ENCODE measurements around the gene TRIP10.

TRIP10 gene

DNA sequence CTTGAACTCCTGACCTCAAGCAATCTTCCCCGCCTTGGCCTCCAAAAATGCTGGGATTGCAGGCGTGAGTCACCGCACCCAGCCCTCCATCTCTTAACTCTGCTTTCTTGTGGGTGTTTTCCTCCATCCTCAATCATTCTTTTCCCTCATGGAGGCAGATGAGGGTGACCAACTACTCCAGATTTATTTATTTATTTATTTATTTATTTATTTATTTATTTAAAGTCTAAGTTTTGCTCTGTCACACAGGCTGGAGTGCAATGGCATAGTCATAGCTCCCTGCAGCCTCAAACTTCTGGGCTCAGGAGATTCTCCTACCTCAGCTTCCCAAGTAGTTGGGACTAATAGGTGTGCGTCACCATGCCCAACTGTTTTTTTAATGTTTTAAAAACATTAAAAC lies 47.9 kb downstream of the TRIP10 start:
- Mint-ChIP-seq H3K4me1 (no peaks in the 10 kb centered on the region), H3K27ac (no peak overlapping the region), H3K4me3 (no peak overlapping the region), H3K36me3 (ENCODE audit: low read depth) (no peaks in the 10 kb centered on the region), H3K27me3 (ENCODE audit: low read depth) (peaks cover 9% of the 10 kb centered on the region), H3K9me3 (peaks cover 18% of the 10 kb centered on the region)
- TF ChIP-seq, protein P1, sequence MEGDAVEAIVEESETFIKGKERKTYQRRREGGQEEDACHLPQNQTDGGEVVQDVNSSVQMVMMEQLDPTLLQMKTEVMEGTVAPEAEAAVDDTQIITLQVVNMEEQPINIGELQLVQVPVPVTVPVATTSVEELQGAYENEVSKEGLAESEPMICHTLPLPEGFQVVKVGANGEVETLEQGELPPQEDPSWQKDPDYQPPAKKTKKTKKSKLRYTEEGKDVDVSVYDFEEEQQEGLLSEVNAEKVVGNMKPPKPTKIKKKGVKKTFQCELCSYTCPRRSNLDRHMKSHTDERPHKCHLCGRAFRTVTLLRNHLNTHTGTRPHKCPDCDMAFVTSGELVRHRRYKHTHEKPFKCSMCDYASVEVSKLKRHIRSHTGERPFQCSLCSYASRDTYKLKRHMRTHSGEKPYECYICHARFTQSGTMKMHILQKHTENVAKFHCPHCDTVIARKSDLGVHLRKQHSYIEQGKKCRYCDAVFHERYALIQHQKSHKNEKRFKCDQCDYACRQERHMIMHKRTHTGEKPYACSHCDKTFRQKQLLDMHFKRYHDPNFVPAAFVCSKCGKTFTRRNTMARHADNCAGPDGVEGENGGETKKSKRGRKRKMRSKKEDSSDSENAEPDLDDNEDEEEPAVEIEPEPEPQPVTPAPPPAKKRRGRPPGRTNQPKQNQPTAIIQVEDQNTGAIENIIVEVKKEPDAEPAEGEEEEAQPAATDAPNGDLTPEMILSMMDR (IDR thresholded peaks at IDR 0.05; ENCODE audit: unreplicated experiment in 3 of 3), result no peak

DNA sequence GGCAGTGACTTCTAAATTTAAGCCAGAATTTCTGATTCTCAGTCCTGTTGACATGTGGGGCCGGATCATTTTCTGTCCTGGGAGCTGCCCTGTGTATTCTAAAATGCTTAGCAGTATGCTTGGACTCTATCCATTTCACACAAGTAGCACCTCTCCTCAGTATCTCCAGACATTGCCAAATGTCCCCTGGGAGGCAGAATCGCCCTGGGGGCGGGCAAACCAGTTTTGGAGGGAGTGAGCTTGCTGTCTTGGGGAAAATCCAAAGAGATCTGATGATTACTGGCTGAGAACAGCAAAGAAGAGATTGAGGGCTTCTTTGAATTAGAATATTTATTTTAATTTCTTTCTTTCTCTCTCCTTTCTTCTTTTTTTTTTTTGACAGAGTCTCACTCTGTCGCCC lies 49.4 kb downstream of the TRIP10 start:
- no peaks in the 10 kb centered on the region for H3K4me1 Mint-ChIP-seq
- H3K27me3 Mint-ChIP-seq (ENCODE audit: low read depth), result peaks cover 15% of the 10 kb centered on the region
- H3K36me3 Mint-ChIP-seq (ENCODE audit: low read depth), result no peaks in the 10 kb centered on the region
- H3K4me3 Mint-ChIP-seq, result no peak overlapping the region
- H3K27ac Mint-ChIP-seq, result no peak overlapping the region
- TF ChIP-seq, protein P1 (IDR thresholded peaks at IDR 0.05; ENCODE audit: unreplicated experiment in 3 of 3), result no peak
- peaks cover 19% of the 10 kb centered on the region for H3K9me3 Mint-ChIP-seq

DNA sequence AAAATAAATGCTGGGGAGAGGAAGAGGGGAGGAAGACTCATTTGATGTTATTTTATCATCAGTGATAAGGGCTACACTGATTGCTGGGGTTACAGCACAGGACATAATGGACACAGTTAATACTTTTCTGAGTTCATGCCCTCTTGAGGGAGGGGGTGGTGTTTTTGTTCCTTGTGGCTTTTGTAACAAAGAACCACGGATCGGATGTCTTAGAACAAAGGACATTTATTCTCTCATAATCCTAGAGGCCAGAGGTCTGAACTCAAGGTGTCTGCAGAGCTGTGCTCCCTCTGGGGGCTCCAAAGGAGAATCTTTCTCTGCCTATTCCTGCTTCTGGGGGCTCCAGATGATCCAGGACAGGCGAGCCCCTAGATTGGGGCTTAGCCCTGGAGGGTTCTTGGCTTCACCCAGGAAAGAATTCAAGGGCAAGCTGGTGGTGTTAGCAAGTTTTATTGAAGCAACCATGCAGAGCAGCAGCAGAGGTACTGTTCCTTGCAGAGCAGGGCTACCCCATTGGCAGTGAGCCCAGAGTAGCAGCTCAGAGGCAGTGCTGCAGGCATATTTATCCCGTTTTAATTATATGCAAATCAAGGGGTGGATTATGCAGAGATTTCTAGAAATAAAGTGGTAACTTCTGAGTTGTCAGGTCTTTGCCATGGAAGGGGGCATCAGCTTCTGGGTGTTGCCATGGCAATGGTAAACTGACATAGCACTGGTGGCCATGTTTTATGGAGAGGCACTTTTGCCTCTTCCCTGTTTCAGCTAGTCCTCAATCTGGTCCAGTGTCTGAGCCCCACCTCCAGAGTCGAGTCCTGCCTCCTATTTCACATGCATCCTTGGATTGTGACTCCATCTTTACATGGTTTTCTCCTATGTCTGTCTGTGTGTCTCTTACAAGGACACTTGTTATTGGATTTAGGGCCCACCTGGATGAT lies 51.0 kb downstream of the TRIP10 start:
- TF ChIP-seq, protein P1 (IDR thresholded peaks at IDR 0.05; ENCODE audit: unreplicated experiment in 3 of 3), result no peak
- Mint-ChIP-seq H3K4me1 (no peaks in the 10 kb centered on the region), H3K36me3 (ENCODE audit: low read depth) (no peaks in the 10 kb centered on the region), H3K27me3 (ENCODE audit: low read depth) (peaks cover 11% of the 10 kb centered on the region), H3K4me3 (no peak overlapping the region), H3K27ac (no peak overlapping the region), H3K9me3 (peaks cover 23% of the 10 kb centered on the region)

DNA sequence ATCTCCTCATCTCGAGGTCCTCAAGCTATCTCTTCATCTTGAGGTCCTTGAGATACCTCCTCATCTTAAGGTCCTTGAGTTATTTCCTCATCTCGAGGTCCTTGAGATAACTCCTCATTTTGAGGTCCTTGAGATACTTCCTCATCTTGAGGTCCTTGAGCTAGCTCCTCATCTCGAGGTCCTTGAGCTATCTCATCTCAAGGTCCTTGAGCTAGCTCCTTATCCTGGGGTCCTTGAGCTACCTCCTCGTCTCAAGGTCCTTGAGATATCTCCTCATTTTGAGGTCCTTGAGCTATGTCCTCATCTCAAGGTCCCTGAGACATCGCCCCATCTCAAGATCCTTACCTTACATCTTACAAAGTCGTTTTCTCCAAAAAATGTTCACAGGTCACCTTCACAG lies 51.8 kb downstream of the TRIP10 start:
- Mint-ChIP-seq H3K4me1 (no peaks in the 10 kb centered on the region), H3K4me3 (no peak overlapping the region), H3K27me3 (ENCODE audit: low read depth) (peaks cover 5% of the 10 kb centered on the region), H3K36me3 (ENCODE audit: low read depth) (no peaks in the 10 kb centered on the region), H3K27ac (no peak overlapping the region), H3K9me3 (peaks cover 28% of the 10 kb centered on the region)
- TF ChIP-seq, protein P1 (IDR thresholded peaks at IDR 0.05; ENCODE audit: unreplicated experiment in 3 of 3), result no peak

DNA sequence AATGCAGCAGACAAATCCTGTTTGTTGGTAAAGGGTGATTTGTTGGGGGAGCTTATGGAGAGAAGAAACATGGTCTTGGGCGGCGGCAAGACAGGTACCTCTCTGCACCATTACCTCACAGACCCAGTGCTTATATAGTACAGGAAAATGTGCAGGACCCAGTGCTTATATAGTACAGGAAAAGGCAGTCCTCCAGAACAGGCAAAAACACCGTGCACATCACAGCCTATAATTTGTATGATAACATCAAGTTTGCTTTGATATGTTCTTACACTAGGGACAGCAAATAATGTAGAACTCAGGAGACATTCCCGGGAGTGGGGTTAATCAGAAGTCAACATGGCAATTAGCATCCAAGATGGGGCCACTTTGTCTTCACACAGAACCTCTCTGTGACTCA lies 53.9 kb downstream of the TRIP10 start:
- TF ChIP-seq, protein P1 (IDR thresholded peaks at IDR 0.05; ENCODE audit: unreplicated experiment in 3 of 3), result no peak
- Mint-ChIP-seq H3K4me1 (no peaks in the 10 kb centered on the region), H3K9me3 (peaks cover 32% of the 10 kb centered on the region), H3K36me3 (ENCODE audit: low read depth) (no peaks in the 10 kb centered on the region), H3K27ac (no peak overlapping the region), H3K27me3 (ENCODE audit: low read depth) (peaks cover 5% of the 10 kb centered on the region), H3K4me3 (no peak overlapping the region)

DNA sequence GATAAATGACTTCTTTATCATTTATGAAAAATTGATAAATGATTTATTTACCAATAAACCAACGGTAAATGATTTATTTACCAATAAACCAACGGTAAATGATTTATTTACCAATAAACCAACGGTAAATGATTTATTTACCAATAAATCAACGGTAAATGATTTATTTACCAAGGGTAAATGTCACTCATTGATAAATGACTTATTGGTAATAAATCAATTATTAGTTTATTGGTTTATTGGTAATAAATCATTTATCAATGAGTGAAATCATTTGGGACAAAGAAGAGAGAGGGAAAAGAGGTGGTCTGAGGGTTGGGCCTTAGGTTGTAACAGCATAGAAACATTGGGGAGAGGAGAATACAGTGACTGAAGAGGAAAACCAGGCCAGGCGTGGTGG lies 54.5 kb downstream of the TRIP10 start:
- H3K27me3 Mint-ChIP-seq (ENCODE audit: low read depth), result peaks cover 7% of the 10 kb centered on the region
- TF ChIP-seq, protein P1 (IDR thresholded peaks at IDR 0.05; ENCODE audit: unreplicated experiment in 3 of 3), result no peak
- H3K36me3 Mint-ChIP-seq (ENCODE audit: low read depth), result no peaks in the 10 kb centered on the region
- no peak overlapping the region for H3K27ac Mint-ChIP-seq
- no peaks in the 10 kb centered on the region for H3K4me1 Mint-ChIP-seq
- peaks cover 30% of the 10 kb centered on the region for H3K9me3 Mint-ChIP-seq
- H3K4me3 Mint-ChIP-seq, result no peak overlapping the region

All from nephron (organoid).